ENCODE measurements around the gene LRBA.

- TF ChIP-seq CTCF (IDR thresholded peaks at IDR 0.05) (no peak), EP300 (IDR thresholded peaks at IDR 0.05) (no peak), POLR2A (IDR thresholded peaks at IDR 0.05) (no peak)
Measured at GRCh38 chr4:150720973-150721518, 294.0 kb downstream of the LRBA start.

Data from stomach (tissue), 4 donors.